ENCODE data around the gene TRIM42.

The TRIM42 gene

DNA sequence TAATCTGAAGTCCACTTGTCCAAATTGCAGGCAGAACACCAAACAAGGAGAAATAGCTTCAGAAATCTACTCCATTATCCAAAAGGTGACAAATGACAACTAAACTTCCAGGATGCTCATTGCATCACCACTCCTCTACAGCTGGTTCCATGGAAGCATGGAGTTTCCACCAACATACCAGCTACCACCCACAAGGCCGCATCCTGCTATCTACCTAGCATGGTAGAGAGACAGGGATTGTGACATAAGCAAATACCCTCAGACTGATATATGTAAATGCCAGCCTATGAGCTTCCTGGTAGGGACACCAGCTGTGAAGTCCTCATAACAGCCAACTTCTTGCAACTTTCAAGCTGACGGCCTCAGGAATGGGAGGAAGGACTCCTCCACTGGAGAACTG is at the start of gene TRIM42:
TRIM42 (plus strand) TSS at position 301 of the 400 bp plus-strand sequence. CDS start 166 bp downstream, outside the sequence.
- TF ChIP-seq, protein P1, sequence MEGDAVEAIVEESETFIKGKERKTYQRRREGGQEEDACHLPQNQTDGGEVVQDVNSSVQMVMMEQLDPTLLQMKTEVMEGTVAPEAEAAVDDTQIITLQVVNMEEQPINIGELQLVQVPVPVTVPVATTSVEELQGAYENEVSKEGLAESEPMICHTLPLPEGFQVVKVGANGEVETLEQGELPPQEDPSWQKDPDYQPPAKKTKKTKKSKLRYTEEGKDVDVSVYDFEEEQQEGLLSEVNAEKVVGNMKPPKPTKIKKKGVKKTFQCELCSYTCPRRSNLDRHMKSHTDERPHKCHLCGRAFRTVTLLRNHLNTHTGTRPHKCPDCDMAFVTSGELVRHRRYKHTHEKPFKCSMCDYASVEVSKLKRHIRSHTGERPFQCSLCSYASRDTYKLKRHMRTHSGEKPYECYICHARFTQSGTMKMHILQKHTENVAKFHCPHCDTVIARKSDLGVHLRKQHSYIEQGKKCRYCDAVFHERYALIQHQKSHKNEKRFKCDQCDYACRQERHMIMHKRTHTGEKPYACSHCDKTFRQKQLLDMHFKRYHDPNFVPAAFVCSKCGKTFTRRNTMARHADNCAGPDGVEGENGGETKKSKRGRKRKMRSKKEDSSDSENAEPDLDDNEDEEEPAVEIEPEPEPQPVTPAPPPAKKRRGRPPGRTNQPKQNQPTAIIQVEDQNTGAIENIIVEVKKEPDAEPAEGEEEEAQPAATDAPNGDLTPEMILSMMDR (IDR thresholded peaks at IDR 0.05; ENCODE audit: insufficient read depth, low read length, poor library complexity, severe bottlenecking): no peak
- Histone ChIP-seq H3K4me3 (replicated peaks; ENCODE audit: low read depth, low read length) (no peak within 1 kb of the TSS), H3K27me3 (replicated peaks; ENCODE audit: control insufficient read depth, insufficient read depth, low read length) (peaks cover 1% of the 10 kb centered on the region; the same call in 1 of the 2 replicates), H3K36me3 (ENCODE audit: control insufficient read depth, insufficient read depth, low read length) (no peaks in the 10 kb centered on the region)
- DNase-seq (ENCODE audit: extremely low read depth, insufficient read length): no peak

DNA sequence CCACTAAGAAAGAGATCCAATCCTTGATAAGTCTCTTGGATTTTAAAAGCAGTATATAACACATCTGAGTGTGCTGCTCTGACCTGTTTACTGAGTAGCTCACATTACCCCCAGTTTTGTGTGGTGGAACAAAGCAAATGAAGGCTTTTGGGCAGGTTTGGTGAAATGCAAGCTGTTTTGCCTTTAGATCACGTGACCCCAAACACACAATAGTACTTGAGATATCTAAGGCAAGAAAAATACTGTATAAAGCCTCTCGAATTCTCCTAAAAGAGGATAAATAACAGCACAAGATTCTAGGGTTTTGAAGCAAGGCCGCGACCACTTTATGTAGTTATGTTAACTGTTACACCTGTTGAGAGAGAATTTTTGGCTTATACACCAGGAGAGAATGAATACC is 49.3 kb upstream of the TRIM42 start:
- Histone ChIP-seq H3K4me3 (replicated peaks; ENCODE audit: low read depth, low read length) (no peak overlapping the region), H3K36me3 (ENCODE audit: control insufficient read depth, insufficient read depth, low read length) (no peaks in the 10 kb centered on the region), H3K27me3 (replicated peaks; ENCODE audit: control insufficient read depth, insufficient read depth, low read length) (no peaks in the 10 kb centered on the region)
- TF ChIP-seq, protein P1 (IDR thresholded peaks at IDR 0.05; ENCODE audit: insufficient read depth, low read length, poor library complexity, severe bottlenecking): no peak
- DNase-seq (ENCODE audit: extremely low read depth, insufficient read length): no peak

DNA sequence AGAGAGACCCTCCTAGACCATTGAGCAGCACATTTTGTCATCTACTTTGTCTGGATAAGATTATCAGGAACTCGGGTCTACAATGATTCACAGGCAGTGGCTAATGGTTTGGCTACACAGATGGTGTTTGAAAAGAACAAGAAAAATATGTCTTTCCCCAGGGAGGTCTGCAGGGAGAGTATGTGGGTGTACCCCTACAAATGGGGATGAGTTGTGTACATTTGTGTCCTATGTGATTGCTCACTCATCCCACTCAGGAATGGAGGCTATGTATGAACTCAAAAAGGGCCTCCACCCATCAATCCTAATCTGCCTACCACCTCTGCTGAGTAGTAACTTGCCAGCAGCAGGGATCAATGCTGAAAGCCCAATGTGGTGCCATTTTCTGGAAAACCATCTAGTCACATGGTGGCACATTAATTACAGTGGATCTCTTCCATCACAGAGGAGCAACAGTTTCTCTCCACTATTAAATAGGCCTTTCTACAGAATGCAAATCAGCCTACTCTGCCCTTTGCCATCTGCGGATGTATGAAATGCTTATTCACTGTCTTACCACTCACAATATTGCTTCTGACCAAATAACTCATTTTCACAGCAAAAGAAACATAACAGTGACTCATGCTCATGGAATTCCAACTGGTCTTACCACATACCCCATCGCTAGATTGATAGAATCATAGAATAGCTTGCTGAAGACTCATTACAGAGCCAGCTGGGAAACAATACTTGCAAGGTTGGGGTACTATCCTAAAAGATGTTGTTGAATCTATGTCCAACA is 48.3 kb upstream of the TRIM42 start:
- TF ChIP-seq, protein P1 (IDR thresholded peaks at IDR 0.05; ENCODE audit: insufficient read depth, low read length, poor library complexity, severe bottlenecking): no peak

DNA sequence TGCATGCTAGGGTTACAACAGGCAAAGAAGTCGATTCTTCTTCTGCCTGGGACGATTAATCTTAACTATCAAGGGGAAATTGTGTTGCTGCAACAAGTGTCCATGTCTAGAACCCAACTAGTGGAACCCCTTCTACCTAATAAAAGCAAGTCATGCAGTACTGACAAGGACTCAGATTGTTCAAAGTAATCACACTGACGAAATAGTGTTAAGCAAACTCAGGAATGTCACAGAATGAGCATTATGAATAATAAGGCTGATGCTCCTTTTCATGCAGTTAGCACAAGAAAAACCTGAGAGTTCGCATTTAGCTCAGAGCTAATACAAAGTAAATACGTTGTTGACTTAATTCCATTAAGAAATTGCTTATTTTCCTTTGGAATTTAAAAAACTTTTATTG is 47.5 kb upstream of the TRIM42 start:
- H3K27me3 ChIP-seq (replicated peaks; ENCODE audit: control insufficient read depth, insufficient read depth, low read length): no peaks in the 10 kb centered on the region
- DNase-seq (ENCODE audit: extremely low read depth, insufficient read length): no peak
- TF ChIP-seq, protein P1 (IDR thresholded peaks at IDR 0.05; ENCODE audit: insufficient read depth, low read length, poor library complexity, severe bottlenecking): no peak
- H3K36me3 ChIP-seq (ENCODE audit: control insufficient read depth, insufficient read depth, low read length): no peaks in the 10 kb centered on the region
- no peak overlapping the region for H3K4me3 ChIP-seq (replicated peaks; ENCODE audit: low read depth, low read length)

More for the DNA sequence above, 48.3 kb upstream of the TRIM42 start:
- Histone ChIP-seq H3K36me3 (ENCODE audit: control insufficient read depth, insufficient read depth, low read length) (no peaks in the 10 kb centered on the region), H3K27me3 (replicated peaks; ENCODE audit: control insufficient read depth, insufficient read depth, low read length) (no peaks in the 10 kb centered on the region), H3K4me3 (replicated peaks; ENCODE audit: low read depth, low read length) (no peak overlapping the region)
- no peak for DNase-seq (ENCODE audit: extremely low read depth, insufficient read length)

DNA sequence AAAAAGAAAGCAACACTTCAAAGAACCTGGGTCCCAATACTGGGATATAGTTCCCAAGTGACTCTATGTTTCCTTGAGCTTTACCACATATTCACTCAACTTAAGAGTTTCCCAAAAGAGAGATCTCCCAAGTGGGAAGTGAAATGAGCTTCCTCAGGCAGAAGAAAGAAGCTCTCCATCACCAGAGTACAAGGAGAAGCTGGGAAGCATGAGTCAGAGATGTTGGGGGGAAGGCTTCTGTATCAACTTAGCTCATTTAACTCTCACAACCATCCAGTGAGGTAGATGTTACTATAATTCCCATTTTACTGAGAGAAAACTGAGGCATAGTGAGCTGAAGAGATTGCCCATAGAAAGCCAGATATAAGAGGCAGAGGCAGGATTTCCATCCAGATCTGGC is 47.0 kb upstream of the TRIM42 start:
- H3K36me3 ChIP-seq (ENCODE audit: control insufficient read depth, insufficient read depth, low read length): no peaks in the 10 kb centered on the region
- TF ChIP-seq, protein P1 (IDR thresholded peaks at IDR 0.05; ENCODE audit: insufficient read depth, low read length, poor library complexity, severe bottlenecking): no peak
- DNase-seq (ENCODE audit: extremely low read depth, insufficient read length): no peak

More for the DNA sequence above, 47.0 kb upstream of the TRIM42 start:
- no peaks in the 10 kb centered on the region for H3K27me3 ChIP-seq (replicated peaks; ENCODE audit: control insufficient read depth, insufficient read depth, low read length)
- H3K4me3 ChIP-seq (replicated peaks; ENCODE audit: low read depth, low read length): no peak overlapping the region
